ENCODE results near the gene LINGO3.

Gene LINGO3

DNA sequence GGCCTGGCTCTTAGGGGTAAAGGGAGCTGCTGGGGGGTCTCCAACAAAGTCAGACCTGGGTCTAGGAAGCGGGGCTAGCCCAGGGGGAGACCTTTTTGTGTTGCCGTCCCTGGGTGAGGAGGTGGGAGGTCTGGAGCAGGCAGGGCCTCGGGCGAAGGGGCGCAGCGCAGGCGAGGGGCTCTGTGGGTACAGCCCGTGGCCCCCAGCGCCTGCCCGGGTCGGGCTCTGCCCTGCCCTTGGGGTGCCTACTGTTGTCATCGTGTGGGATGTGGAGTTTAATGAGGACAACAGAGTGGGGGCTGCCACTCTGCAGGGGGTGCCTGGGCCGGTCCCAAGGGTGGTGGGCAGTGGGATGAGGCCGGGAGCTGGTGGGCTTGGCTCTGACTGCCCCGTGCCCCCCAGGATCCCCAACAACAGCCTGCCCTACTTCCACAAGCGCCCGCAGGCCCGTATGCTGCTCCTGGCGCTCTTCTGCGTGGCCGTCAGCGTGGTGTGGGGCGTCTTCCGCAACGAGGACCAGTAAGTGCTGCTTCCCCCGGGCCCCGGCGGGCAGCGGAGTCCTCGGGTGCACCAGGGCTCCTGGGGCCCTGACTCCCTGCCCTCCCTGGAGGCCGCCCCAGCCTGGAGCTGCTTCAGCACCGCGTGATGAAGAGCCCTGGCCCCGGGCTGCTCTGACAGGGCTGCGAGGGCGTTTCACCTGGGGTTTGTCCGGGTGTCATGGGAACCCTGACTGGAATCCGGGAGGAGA, 32.7 kb upstream of the LINGO3 start:
- in situ Hi-C loops (cut with MboI; ENCODE audit: low sequenced_read_pairs) = no loop called here

DNA sequence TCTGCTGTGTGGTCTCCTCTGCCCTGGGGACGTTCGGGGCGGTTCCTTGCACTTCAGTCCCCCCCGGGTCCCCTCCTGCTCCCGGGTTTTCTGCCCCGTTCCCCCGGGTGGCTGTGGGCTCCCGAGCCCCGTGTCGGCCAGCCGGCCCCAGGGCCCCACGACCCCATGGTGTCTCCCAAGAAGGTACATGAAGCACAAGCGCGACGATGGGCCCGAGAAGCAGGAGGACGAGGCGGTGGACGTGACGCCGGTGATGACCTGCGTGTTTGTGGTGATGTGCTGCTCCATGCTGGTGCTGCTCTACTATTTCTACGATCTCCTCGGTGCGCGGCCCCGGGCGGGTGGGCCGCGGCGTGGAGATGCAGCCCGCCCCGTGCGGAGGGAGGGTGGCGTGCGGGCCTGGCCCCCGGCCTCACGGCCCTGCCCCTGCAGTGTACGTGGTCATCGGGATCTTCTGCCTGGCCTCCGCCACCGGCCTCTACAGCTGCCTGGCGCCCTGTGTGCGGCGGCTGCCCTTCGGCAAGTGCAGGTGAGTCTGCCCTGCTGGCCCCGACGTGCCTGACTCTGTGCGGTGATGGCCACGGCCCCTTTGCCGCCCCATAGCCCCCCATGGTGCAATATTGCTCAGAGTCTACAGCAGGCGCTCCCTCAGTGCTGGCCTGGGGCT, 31.8 kb upstream of the LINGO3 start:
- in situ Hi-C loops (cut with MboI; ENCODE audit: low sequenced_read_pairs) = no loop called here

DNA sequence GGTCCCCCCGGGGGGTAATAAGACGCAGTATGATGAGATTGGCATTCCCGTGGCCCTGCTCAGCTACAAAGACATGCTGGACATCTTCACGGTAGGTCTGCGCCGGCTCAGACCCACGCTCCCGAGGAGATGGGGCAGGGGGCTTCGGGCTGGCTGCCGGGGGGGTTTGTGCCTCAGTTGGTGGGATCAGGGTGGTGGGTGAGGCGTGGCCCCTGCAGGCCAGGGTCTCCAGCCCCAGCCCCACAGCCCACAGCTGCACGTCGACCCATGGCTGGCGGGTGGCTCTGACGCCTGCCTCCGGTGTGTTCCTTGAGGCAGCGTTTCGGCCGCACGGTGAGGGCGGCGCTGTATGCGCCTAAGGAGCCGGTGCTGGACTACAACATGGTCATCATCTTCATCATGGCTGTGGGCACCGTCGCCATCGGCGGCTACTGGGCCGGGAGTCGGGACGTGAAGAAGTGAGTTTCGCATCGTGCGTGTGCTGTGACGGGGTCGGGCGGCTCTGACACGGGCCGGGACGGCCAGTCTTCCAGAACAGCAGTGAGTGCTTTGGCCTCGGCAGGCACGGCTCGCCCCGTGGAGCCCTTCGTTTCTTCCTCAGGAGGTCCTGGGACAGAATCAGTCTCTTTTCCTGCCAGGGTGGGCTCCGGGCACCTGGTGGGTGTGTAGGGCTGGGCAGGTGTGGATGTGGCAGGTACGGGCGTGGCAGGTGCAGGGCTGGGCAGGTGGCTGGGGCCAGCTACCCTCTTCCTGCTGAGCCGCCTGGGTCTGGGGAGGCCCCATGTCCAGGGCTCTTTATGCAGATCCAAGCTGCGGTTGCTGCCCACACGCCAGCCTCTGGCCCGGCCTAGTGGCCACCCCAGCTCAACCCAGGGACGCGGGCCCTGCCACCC, 31.0 kb upstream of the LINGO3 start:
- in situ Hi-C loops (cut with MboI; ENCODE audit: low sequenced_read_pairs) = no loop called here

DNA sequence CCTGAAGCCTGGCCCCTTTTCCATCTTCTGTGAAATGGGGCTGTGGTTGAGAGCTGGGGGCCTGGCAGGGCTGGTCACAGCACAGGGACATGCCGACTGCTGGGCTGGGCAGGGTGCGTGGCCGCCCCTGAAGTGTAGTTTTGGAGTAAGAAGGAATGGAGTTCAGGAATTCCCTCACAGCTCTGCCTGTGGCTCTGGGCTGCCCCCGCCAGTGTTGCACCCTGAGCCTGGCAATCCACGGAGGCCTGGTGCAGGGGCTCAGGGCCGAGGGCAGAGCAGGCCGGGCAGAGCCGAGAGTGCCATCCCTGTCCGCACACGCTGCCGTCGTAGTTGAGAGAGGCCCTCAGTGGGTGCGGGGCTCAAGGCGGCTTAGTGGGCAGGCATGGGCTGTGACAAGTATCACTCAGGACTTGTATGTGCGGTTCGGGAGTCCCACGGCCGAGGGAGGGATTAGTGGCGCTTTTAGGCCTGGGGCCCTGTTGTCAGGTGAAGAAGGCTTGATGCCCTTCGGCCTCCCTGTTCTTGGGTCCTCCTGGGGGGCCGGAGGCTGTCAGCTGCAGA, 30.2 kb upstream of the LINGO3 start:
- in situ Hi-C loops (cut with MboI; ENCODE audit: low sequenced_read_pairs) = no loop called here

DNA sequence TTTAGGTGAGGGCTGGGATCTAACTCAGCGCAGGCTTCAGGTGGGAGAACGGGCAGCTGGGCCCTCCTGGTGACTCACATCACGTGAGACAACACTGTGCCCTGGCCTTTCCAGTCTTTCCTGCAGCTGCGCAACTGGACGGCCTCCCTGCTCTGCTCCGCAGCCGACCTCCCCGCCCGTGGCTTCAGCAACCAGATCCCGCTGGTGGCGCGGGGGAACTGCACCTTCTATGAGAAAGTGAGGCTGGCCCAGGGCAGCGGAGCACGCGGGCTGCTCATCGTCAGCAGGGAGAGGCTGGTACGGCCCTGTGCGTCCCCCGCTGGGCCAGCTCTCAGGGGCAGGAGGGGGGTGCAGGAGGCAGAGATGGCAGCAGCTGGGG, 29.4 kb upstream of the LINGO3 start:
- in situ Hi-C loops (cut with MboI; ENCODE audit: low sequenced_read_pairs) = no loop called here

DNA sequence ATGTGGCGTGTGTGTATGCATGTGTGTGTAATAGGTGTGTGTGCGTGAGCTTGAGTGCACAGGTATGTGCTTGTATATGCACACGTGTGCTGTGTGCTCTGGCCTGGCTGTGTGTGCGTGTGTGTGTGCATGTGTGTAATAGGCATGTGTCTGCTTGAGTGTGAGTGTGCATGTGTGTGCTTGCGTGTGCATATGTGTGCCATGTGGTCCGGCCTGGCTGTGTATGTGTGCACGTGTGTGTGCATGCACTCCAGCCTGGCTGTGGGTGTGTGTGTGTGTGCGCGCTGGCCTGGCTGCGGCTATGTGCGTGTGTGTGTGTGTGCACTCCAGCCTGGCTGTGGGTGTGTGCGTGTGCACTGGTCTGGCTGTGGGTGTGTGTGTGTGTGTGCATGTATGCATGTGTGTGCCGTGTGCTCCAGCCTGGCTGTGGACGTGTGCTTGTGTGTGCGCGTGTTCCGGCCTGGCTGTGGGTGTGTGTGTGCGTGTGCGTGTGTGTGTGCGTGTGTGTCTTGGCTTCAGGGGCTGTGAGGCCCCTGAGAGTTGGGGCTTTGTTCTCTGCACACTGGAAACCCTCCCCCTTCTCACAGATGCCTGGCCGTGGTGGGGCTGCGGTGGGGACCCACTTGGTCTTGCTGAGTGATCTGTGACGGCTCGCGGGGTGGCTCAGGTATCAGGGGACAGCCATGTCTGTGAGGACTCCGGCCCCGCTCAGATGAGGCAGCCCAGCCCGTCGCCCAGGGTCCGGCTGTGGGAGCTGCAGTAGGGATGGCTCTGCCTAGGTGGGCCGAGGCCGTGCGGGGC, 28.8 kb upstream of the LINGO3 start:
- in situ Hi-C loops (cut with MboI; ENCODE audit: low sequenced_read_pairs) = no loop called here

DNA sequence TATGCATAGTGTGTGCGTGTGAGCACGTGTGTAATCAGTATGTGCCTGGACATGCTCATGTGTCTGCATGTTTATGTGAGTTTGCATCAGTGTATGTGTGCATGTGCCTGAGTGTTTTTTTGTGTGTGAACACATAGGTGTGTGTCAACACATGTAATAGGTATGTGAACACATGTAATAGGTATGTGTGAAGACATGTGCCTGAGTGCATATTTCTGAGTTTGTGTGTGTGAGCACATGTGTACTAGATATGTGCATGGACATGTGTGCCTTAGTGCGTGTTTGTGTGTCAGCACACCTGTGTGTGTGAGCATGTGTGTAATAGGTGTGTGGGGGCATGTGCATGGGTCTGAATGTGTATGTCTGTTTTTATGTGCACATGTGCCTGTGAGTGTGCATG, 27.9 kb upstream of the LINGO3 start:
- in situ Hi-C loops (cut with MboI; ENCODE audit: low sequenced_read_pairs) = no loop called here

DNA sequence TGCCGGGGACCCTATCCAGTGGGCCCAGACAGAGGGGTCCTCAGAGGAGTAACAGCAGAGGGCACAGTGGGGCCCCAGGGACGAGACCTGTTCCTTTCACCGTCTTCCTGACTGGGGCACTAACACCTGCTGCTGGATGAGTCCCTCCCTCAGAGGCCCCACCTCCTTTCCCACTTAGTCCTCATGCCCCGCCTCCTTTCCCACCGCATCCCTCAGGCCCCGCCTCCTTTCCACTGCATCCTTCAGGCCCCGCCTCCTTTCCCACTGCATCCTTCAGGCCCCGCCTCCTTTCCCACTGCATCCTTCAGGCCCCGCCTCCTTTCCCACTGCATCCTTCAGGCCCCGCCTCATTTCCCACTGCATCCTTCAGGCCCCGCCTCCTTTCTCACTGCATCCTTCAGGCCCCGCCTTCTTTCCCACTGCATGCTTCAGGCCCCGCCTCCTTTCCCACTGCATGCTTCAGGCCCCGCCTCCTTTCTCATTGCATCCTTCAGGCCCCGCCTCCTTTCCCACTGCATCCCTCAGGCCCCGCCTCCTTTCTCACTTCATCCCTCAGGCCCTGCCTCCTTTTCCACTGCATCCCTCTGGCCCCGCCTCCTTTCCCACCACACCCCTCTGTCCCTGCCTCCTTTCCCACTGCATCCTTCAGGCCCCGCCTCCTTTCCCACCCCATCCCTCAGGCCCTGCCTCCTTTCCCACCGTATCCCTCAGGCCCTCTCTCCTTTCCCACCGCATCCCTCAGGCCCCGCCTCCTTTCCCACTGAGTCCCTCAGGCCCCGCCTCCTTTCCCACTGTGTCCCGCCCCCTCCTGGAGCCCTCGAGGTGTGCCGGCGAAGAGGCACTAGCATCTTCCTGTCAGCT, 27.3 kb upstream of the LINGO3 start:
- in situ Hi-C loops (cut with MboI; ENCODE audit: low sequenced_read_pairs) = no loop called here

DNA sequence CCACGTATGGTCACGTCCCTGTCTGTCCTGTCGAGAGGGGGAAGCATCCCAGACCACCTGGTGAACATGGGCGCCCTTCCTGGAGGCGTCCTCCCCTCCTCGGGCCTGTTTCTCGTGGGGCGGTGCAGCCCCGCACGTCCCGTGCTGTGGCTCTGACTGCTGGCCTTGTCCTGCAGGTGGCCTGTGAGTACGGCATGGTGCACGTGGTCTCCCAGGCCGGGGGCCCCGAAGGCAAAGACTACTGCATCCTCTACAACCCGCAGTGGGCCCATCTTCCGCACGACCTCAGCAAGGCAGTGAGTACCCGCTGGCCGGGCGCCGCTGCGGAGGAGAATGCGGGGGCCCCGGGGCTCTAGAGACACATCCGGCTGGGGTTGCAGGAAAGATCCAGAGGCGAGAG, 26.5 kb upstream of the LINGO3 start:
- in situ Hi-C loops (cut with MboI; ENCODE audit: low sequenced_read_pairs) = no loop called here

DNA sequence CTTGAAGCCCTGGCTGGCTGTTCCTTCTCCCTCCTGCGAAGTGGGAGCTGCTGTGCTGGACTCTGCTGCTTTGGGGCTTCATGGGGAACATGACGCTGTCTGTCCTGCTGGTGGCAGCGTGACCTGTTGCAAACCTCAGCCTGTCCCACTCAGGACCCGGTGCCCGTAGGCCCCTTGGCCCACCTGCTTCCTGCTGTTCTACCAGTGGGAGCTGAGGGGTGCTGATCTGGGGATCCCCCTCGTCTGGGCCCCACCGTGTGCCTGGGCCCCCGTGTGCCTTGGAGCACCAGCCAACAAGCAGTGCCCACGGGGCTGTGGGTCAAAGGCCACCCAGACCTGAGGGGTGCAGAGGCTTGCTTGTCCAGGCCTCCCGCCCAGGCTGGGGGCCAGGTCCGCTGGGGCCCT, 25.9 kb upstream of the LINGO3 start:
- in situ Hi-C loops (cut with MboI; ENCODE audit: low sequenced_read_pairs) = no loop called here

DNA sequence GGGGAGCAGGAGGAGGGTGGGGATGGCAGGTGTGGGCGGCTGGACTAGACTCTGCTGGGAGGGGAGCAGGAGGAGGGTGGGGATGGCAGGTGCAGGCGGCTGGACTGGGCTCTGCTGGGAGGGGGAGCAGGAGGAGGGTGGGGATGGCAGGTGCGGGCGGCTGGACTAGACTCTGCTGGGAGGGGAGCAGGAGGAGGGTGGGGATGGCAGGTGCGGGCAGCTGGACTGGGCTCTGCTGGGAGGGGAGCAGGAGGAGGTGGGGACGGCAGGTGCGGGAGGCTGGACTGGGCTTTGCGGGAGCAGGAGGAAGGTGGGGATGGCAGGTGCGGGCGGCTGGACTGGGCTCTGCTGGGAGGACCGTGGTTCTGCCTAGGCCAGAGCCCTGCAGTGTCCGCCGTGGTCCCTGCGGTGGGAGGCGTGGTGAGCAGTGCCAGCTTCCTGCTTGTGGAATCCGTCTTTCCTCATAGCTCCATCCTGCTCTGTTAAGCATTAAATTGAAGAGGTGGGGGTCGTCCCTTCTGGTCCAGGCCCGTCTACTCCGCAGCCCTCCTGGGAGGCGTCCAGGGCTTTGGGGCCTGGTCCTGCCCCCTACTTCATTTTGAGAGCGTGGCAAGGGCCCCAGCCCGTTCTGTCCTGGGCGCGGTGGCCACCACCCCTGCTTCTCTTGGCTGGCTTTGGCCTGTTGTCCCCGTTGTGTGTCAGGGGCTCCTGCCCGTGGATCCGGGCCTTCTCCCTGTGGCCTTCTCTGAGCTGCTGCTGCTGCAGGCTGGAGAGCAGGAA, 25.3 kb upstream of the LINGO3 start:
- in situ Hi-C loops (cut with MboI; ENCODE audit: low sequenced_read_pairs) = no loop called here

DNA sequence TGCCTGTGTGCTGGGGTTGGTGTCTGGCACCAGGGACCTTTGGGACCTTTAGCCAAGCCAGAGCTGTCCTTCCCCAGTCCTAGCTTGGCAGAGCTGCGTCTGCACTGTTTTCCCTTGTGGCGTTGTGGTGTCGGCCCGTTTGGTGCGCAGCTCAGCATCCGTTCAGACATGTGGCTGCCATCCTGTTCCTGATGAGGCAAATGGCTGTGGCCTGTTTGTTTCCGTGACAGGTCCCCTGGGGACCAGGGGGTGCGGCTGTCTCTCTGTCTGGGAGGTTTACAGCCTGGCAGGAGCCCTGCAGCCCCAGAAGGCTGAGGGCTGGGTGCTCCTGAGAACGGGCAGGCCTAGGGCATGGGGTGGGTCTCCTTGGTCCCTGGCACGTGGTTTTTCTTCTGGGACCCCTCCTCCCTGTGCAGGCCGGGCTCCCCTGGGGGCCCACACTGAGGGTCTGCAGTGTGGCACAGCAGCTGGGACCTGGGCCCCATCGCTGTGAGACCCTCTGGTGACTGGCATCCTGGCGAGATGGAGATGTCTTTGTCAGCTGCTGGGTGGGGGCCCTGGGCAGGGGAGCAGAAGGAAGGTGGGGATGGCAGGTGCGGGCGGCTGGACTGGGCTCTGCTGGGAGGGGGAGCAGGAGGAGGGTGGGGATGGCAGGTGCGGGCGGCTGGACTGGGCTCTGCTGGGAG, 24.5 kb upstream of the LINGO3 start:
- in situ Hi-C loops (cut with MboI; ENCODE audit: low sequenced_read_pairs) = no loop called here

DNA sequence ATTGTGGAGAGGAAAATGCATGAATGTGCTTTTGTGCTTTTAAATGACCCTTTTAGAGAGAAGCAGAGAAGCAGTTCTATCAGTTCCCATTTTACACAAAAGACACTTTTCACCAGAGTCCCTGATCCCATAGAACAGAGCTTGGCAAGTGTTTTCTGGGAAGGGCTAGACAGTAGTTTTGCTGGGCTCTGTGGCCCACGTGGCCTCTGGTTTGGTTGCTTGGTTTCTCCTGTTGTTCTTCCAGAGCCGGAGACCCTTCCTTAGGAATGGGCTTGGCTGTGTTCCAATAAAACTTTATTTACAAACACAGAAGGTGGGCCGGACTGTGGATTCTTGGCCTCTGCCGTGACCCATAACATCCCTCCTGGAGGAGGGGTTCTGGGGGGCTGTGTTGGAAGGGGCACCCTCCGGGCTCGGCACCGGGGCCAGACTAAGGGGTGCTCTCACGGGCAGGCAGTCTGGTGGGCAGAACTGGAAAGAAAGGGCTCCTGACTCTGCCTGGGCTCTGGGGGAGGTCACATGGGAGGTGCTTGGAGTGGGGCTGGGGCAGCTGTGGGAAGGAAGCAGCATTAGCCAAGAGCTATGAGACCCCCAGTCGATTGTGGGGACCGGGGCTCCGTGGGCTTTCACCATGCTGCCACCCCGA, 23.8 kb upstream of the LINGO3 start:
- in situ Hi-C loops (cut with MboI; ENCODE audit: low sequenced_read_pairs) = no loop called here

DNA sequence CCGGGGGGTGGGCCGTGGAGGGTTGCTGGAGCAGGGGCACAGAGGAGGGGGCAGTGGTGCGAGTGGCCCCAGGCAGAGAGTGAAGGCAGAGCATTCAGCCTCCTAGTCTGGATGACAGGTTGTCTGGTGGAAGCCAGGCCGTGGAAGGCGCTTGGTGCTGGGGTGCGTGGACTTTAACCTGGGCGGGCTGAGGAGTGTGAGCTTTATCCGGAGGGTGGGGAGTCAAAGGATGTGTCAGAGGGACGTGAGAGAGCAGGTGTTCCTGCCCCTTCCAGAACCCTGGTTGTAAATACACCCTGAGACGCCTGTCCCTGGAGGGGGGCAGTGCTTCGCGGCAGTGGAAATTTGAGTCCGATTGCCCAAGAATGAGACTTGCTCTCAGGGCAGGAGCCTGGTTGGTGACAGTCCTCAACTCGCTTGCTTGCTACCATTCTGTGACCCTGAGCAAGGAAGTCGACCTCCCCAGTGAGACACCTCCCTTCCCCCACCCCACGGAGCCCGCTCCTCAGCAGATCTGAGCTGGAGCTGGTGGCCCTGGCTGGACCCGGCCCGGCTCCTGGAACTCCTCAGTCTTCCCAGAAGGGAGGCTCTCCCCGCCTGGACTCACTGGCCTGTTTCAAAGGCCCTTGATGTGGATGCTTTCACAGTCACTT, 22.8 kb upstream of the LINGO3 start:
- in situ Hi-C loops (cut with MboI; ENCODE audit: low sequenced_read_pairs) = no loop called here

DNA sequence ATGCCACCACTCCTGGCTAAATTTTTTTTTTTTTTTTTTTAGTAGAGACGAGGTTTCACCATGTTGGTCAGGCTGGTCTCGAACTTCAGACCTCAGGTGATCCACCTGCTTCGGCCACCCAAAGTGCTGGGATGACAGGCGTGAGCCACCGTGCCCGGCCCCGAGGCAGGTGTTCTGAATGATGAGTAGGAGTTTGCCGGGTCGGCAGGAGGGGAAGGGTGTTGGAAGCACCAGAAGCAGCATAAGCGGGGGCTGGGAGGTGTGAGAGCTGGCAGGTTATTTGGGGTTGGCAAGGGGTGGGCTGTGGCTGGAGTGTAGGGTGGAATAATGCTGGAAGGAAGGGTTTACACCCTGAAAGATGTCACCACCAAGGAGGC, 22.3 kb upstream of the LINGO3 start:
- in situ Hi-C loops (cut with MboI; ENCODE audit: low sequenced_read_pairs) = no loop called here

DNA sequence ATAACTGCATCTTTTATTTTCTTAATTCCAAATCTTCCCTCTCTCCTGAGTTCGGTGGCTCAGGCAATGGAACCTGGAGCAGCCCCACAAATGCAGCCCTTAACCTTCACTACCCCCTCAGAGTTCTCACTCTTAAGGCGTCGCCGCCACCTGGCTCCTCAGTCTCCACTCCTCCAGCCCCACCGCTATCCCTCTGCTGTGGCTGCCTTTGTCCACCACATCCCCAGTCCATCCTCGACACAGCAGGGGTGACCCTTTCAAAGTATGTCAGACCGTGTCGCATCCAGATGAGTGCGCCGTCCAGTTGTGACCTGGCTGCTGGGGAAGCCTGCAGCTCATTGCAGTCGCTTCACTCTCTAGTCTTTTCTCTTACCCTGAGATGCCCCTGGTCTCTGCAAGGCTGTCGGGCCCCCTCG, 21.6 kb upstream of the LINGO3 start:
- in situ Hi-C loops (cut with MboI; ENCODE audit: low sequenced_read_pairs) = no loop called here

DNA sequence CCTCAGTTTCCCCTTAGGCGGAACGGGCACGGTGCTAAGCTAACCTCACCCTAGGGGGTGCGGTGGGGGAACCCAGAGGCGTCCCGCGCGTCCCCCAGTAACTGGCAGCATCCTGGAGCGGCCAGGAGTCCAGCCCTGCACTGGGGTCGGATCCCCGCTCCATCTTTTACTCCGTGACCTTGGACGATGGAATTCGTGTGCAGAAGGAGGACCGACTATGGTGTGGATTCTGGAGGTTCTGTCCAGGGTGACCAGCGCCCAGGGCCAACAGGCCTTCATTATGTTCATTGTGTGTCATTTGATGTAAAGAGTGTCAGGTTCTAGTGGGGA, 21.2 kb upstream of the LINGO3 start:
- in situ Hi-C loops (cut with MboI; ENCODE audit: low sequenced_read_pairs) = no loop called here
